HG03457 (cell line): ENCODE data around the gene NFATC2.

Source experiments
- ATAC-seq: cut with Tn5 transposase; IDR thresholded peaks from one replicate; pipeline ENCODE4 v1.9.1; 2021; ENCODE audit warnings: moderate number of reproducible peaks; ENCODE audit not compliant: unreplicated experiment

NFATC2 gene

GRCh38 chr20:51399006-51399890 is 143.3 kb downstream of the NFATC2 start:
- ATAC-seq, result no peak

- ATAC-seq, result no peak
These were observed 144.0 kb downstream of the NFATC2 start for GRCh38 chr20:51398552-51398951.

- no peak for ATAC-seq
These were observed 144.4 kb downstream of the NFATC2 start for GRCh38 chr20:51398083-51398482.

- no peak for ATAC-seq
These were observed 145.4 kb downstream of the NFATC2 start for GRCh38 chr20:51397137-51397536.

- ATAC-seq, result no peak
These were observed 146.1 kb downstream of the NFATC2 start for GRCh38 chr20:51396365-51396909.

GRCh38 chr20:51394706-51395105 is 147.8 kb downstream of the NFATC2 start:
- no peak for ATAC-seq

- no peak for ATAC-seq
These were observed 148.9 kb downstream of the NFATC2 start for GRCh38 chr20:51393571-51393970.

- no peak for ATAC-seq
These were observed 149.8 kb downstream of the NFATC2 start for GRCh38 chr20:51392614-51393186.

GRCh38 chr20:51391926-51392325 is 150.6 kb downstream of the NFATC2 start:
- ATAC-seq, result no peak

- ATAC-seq, result no peak
These were observed 152.8 kb downstream of the NFATC2 start for GRCh38 chr20:51389543-51390264.

GRCh38 chr20:51388756-51389542 is 153.6 kb downstream of the NFATC2 start:
- no peak for ATAC-seq

- no peak for ATAC-seq
These were observed 154.3 kb downstream of the NFATC2 start for GRCh38 chr20:51388227-51388626.

- ATAC-seq, result no peak
These were observed 155.2 kb downstream of the NFATC2 start for GRCh38 chr20:51387125-51387875.

- no peak for ATAC-seq
These were observed 155.9 kb downstream of the NFATC2 start for GRCh38 chr20:51386586-51386985.

GRCh38 chr20:51385646-51386530 is 156.6 kb downstream of the NFATC2 start:
- no peak for ATAC-seq

- no peak for ATAC-seq
These were observed 157.6 kb downstream of the NFATC2 start for GRCh38 chr20:51384875-51385274.

GRCh38 chr20:51383891-51384510 is 158.5 kb downstream of the NFATC2 start:
- no peak for ATAC-seq

- no peak for ATAC-seq
These were observed 159.3 kb downstream of the NFATC2 start for GRCh38 chr20:51382986-51383821.
